Pancreas (tissue), 10 donors: ENCODE measurements around the gene CCDC89. TPM values are rescaled to one million over a fixed set of nuclear protein-coding genes. Genes with fewer than 3 reads are reported as not detected.
"Not testable (repeated sequence)": the region's sequence is repeated elsewhere in the genome, so short reads cannot be mapped to it uniquely, and the experiment has no call there.

Experiments
- ATAC-seq, 4 donors: fragments of 200-7000 bp; cut with Tn5 transposase; one replicate each; pipeline versions ENCODE4 v1.8.0 to v1.9.1; 2020; ENCODE audit warnings: mild to moderate bottlenecking in 4 of 4, moderate library complexity in 4 of 4
- DNase-seq, 6 donors: peaks; one replicate each; pipeline ENCODE4 v3.0.0-alpha.2; 2020
- FAIRE-seq: peaks from 2 replicates; lab custom pipeline; 2012; peaks lifted over from hg19 to GRCh38; lab: Jason Lieb, UNC
- H3K27ac ChIP-seq, 4 donors: fragments of 200-600 bp; sonication (generic); 1 replicate in 3 of 4; 2 replicates in 1 of 4; pipeline versions ENCODE4 v1.5.0 to v1.8.0; 2020
- H3K27me3 ChIP-seq, 4 donors: fragments of 200-600 bp; one replicate each; pipeline ENCODE4 v1.8.0; 2021
- H3K36me3 ChIP-seq, 3 donors: fragments of 200-600 bp; sonication (generic) in 1 of 3; one replicate each; pipeline versions ENCODE4 v1.5.0 to v1.8.0; 2020 to 2021
- H3K4me1 ChIP-seq, 3 donors: fragments of 200-600 bp; one replicate each; pipeline ENCODE4 v1.8.0; 2021
- H3K4me3 ChIP-seq, 4 donors: fragments of 200-600 bp; sonication (generic) in 2 of 4; one replicate each; pipeline versions ENCODE4 v1.5.0 to v1.8.0; 2020 to 2021
- H3K9me3 ChIP-seq, 4 donors: fragments of 200-600 bp; one replicate each; pipeline ENCODE4 v1.8.0; 2021
- WGBS, 2 donors: extraction: QIAGEN DNeasy Blood & Tissue Kit; methylation state at CpG; one replicate each; pipeline ENCODE4 v1.1.7; 2013; 5-methylcytosine and 5-hydroxymethylcytosine counted together
- intact Hi-C, 3 donors: fragments of 100-400 bp; cut with DNase I; formaldehyde crosslinking; loops; one replicate each; pipeline versions ENCODE4 v1.11.1 to v1.14.2; 2022
- polyA plus RNA-seq, 2 donors: library from polyadenylated mRNA; stranded (reverse); fragments of 200-250 nt; gene quantifications; one replicate each; pipeline ENCODE4 v1.2.3, GENCODE V29; 2013
- total RNA-seq, 6 donors: library from RNA; stranded (reverse); fragmentation: NEBNext Ultra II Directional in 4 of 6; extraction: Animal tissue kit (Norgen Biotek cat#: 25700) in 4 of 6; gene quantifications; one replicate each; pipeline versions ENCODE4 v1.2.1 to v1.2.4, GENCODE V29; 2021 to 2023
- TF ChIP-seq, protein P1 (sequence below), 4 donors: fragments of 200-600 bp; sonication (generic) in 3 of 4; IDR thresholded peaks; one replicate each; pipeline versions ENCODE4 v1.5.0 to v1.8.0; 2021; ENCODE audit warnings: antibody characterized with exemption in 4 of 4
- donor health status: healthy with polysubstance abuse.
- donor health status: DM: no; HTN: no; CAD: no; lungs with moderate emphysema.
- donor health status: DM: no; HTN: no; CAD: no.
- donor health status: control.
- donor health status: control.
- donor health status: Bipolar disorder and iron deficiency.
- donor health status: DM: yes; HTN: yes; CAD: no.
- donor health status: DM: no; HTN: no; CAD: no.
- donor health status: DM: no; HTN: no; CAD: no.
- donor health status: DM: yes; HTN: yes; CAD: no.

The CCDC89 gene
- total and polyA plus RNA-seq, 8 donors: 0.11 to 0.62 (median 0.21) TPM; not detected in 4

DNA sequence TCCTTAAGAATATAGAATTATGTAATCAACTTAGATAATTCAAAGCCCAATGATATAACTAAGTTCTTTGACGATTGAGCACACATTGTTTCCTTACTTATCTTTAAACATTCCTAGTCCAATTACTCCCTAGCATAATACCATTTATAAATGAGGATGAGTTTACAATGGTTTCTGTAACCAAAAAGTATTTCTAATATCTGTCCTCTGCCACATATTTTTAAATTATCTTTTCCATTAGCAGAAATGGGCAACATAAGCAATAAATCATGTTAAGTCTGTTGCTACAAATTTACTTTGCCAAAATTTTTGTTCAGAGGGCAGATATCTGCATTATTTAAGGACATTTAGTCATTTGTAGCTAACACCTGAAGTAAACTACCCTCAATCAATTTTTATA, 27.8 kb downstream of the CCDC89 start:
- no peaks in the 10 kb centered on the region for H3K27me3 ChIP-seq
- no peak overlapping the region for H3K27ac ChIP-seq
- H3K4me1 ChIP-seq: peaks cover 19 to 40% (median 29%) of the 10 kb centered on the region in 3 donors
- 17 to 19% methylated on average over 1 of the region's 1 CpG for WGBS, 2 donors
- no peaks in the 10 kb centered on the region for H3K9me3 ChIP-seq
- TF ChIP-seq, protein P1, sequence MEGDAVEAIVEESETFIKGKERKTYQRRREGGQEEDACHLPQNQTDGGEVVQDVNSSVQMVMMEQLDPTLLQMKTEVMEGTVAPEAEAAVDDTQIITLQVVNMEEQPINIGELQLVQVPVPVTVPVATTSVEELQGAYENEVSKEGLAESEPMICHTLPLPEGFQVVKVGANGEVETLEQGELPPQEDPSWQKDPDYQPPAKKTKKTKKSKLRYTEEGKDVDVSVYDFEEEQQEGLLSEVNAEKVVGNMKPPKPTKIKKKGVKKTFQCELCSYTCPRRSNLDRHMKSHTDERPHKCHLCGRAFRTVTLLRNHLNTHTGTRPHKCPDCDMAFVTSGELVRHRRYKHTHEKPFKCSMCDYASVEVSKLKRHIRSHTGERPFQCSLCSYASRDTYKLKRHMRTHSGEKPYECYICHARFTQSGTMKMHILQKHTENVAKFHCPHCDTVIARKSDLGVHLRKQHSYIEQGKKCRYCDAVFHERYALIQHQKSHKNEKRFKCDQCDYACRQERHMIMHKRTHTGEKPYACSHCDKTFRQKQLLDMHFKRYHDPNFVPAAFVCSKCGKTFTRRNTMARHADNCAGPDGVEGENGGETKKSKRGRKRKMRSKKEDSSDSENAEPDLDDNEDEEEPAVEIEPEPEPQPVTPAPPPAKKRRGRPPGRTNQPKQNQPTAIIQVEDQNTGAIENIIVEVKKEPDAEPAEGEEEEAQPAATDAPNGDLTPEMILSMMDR (IDR thresholded peaks at IDR 0.05): no peak
- intact Hi-C loops: no loop called here
- no peak for FAIRE-seq
- no peak for ATAC-seq
- DNase-seq: no peak
- peaks cover 0 to 27% (median 17%) of the 10 kb centered on the region in 3 donors for H3K36me3 ChIP-seq
- no peak overlapping the region for H3K4me3 ChIP-seq

DNA sequence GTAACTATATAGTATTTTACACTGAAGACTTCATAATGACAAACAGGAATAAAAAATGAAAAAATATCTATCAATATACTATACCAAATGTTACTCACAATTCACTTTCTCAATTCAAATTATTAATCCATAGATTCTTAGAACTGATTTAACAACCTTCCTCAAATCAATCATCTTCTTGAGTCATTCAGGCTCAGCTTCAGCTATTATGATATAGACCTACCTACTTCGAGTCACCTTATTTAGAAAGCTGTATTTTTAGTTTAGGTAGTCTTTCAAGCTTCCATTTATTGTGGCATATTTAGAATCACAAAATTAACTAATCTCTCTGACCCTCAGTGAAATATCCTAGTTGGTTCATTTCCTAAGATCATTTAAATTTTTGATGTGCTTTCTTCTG, 29.2 kb downstream of the CCDC89 start:
- ATAC-seq (no peak), DNase-seq (no peak), FAIRE-seq (no peak)
- no peak overlapping the region for H3K27ac ChIP-seq
- H3K4me1 ChIP-seq: peaks cover 19 to 34% (median 28%) of the 10 kb centered on the region in 3 donors
- H3K36me3 ChIP-seq: peaks cover 0 to 27% (median 17%) of the 10 kb centered on the region in 3 donors
- 76 to 89% methylated on average over 1 of the region's 1 CpG for WGBS, 2 donors
- H3K4me3 ChIP-seq: no peak overlapping the region
- intact Hi-C loops: no loop called here
- H3K27me3 ChIP-seq: no peaks in the 10 kb centered on the region
- no peaks in the 10 kb centered on the region for H3K9me3 ChIP-seq
- TF ChIP-seq, protein P1 (IDR thresholded peaks at IDR 0.05): no peak

DNA sequence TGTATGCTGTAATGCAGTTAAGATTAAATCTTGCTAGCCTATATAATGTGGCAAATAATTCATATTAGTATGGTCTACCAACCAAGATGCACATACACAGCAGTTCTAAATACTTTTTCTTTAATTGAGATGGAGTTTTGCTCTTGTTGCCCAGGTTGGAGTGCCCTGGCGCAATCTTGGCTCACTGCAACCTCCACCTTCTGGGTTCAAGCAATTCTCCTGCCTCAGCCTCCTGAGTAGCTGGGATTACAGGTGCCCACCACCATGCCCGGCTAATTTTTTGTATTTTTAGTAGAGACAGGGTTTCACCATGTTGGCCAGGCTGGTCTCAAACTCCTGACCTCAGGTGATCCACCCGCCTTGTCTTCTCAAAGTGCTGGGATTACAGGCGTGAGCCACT, 31.7 kb downstream of the CCDC89 start:
- DNase-seq, intact Hi-C loops, H3K4me3 ChIP-seq, H3K27me3 ChIP-seq, FAIRE-seq, H3K9me3 ChIP-seq, ATAC-seq, H3K27ac ChIP-seq: not testable (repeated sequence)
- Histone ChIP-seq H3K4me1 (peaks cover 12 to 27% (median 19%) of the 10 kb centered on the region in 3 donors), H3K36me3 (peaks cover 0 to 18% (median 15%) of the 10 kb centered on the region in 3 donors)
- 97 to 99% methylated on average over 3 to 4 of the region's 4 CpGs for WGBS, 2 donors

DNA sequence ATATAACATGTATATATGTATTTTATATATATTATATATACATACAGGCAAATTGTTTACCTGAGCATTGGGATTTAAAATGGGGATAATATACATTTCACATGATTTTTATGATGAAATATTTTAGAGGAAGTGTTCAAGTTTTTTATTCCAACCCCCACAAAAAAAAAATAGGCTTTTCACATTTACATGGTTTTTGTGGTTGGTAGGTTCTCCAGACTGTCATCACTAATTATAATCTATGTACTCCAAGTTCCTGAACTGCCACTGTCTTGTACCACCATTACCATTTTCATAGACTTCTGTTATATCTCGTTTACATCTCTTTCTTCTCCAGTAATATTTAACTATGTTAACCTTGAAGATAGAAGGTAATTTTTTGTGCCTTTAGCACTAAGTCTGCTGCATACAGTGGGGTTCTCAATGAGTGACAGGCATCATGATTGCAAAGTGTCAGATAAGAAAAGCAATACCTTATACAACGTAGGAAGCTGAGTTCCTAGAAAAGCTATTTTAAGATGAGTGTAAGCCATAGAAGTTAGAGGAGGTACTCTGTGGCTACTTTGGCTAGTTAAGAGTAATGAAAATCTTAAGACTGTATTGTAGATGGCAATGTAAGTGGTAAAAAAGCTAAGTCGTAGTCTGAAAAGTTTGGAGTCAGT, 33.1 kb downstream of the CCDC89 start:
- ATAC-seq (no peak), DNase-seq (no peak), FAIRE-seq (no peak)
- 39 to 41% methylated on average over 3 of the region's 3 CpGs for WGBS, 2 donors
- no peak overlapping the region for H3K4me3 ChIP-seq
- H3K4me1 ChIP-seq: peaks cover 0 to 19% (median 15%) of the 10 kb centered on the region in 3 donors
- H3K27me3 ChIP-seq: no peaks in the 10 kb centered on the region
- intact Hi-C loops: no loop called here
- TF ChIP-seq, protein P1 (IDR thresholded peaks at IDR 0.05): no peak
- H3K27ac ChIP-seq: no peak overlapping the region
- H3K9me3 ChIP-seq: no peaks in the 10 kb centered on the region
- peaks cover 0 to 18% (median 13%) of the 10 kb centered on the region in 3 donors for H3K36me3 ChIP-seq

DNA sequence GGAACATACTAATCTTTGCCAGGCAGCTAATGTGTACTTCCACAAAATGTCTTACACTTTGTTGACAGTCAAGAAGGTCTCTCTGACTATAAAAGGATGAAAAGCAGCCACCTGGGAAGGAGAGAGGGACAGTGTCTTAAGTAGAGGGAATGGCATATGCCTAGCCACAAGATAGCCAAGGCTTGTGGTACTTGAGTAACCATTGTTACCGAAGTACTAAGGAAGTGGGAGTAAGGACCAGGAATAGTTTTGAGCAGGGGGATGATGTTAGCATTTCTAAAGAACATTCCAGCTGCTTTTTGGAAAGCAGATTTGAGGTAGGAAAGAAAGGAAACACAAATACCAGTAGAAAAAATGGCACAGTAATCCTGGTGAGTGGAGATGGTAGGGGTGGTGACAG, 34.9 kb downstream of the CCDC89 start:
- no peak for FAIRE-seq
- Histone ChIP-seq H3K4me1 (peaks cover 7 to 25% (median 22%) of the 10 kb centered on the region in 3 donors), H3K27ac (no peak overlapping the region), H3K36me3 (peaks cover 0 to 5% (median 1%) of the 10 kb centered on the region in 3 donors), H3K27me3 (no peaks in the 10 kb centered on the region), H3K9me3 (no peaks in the 10 kb centered on the region), H3K4me3 (no peak overlapping the region)
- TF ChIP-seq, protein P1 (IDR thresholded peaks at IDR 0.05): no peak
- intact Hi-C loops: no loop called here
- no peak for DNase-seq
- ATAC-seq: no peak
- WGBS, 2 donors: 83 to 84% methylated on average over 1 of the region's 1 CpG
